Uterus (tissue), 2 donors: ENCODE results near the gene PLCG1.

Source experiments
- POLR2A ChIP-seq, 2 donors: fragments of 450-650 bp; IDR thresholded peaks; one replicate each; pipeline ENCODE4 v1.6.1; 2016; ENCODE audit warnings: antibody characterized with exemption in 2 of 2, mild to moderate bottlenecking in 1 of 2, moderate library complexity in 1 of 2
- TF ChIP-seq, protein P1 (sequence below), 4 experiments: fragments of 200-600 bp in 2 of 4; fragments of 450-650 bp in 2 of 4; sonication (generic) in 2 of 4; IDR thresholded peaks; one replicate each; pipeline ENCODE4 v1.5.1; 2016 to 2019; ENCODE audit warnings: antibody characterized with exemption in 4 of 4, mild to moderate bottlenecking in 2 of 4, moderate library complexity in 1 of 4

- TF ChIP-seq, protein P1, sequence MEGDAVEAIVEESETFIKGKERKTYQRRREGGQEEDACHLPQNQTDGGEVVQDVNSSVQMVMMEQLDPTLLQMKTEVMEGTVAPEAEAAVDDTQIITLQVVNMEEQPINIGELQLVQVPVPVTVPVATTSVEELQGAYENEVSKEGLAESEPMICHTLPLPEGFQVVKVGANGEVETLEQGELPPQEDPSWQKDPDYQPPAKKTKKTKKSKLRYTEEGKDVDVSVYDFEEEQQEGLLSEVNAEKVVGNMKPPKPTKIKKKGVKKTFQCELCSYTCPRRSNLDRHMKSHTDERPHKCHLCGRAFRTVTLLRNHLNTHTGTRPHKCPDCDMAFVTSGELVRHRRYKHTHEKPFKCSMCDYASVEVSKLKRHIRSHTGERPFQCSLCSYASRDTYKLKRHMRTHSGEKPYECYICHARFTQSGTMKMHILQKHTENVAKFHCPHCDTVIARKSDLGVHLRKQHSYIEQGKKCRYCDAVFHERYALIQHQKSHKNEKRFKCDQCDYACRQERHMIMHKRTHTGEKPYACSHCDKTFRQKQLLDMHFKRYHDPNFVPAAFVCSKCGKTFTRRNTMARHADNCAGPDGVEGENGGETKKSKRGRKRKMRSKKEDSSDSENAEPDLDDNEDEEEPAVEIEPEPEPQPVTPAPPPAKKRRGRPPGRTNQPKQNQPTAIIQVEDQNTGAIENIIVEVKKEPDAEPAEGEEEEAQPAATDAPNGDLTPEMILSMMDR (IDR thresholded peaks at IDR 0.05): no peak
- TF ChIP-seq POLR2A (IDR thresholded peaks at IDR 0.05): no peak
Measured at GRCh38 chr20:41222296-41222695, 85.0 kb downstream of the PLCG1 start.
